ENCODE measurements around the gene BRD3OS.
A peak's percentile ranks its signal among the peaks of the same experiment; 100 is the strongest.

The BRD3OS gene

GRCh38 chr9:134024828-134025605 lies at the start of gene BRD3OS:
BRD3OS (plus strand) TSS chr9:134025481; CDS start chr9:134026748, 1,267 bp downstream.
- peak; percentile 60 to 100 (median 96) for DNase-seq

GRCh38 chr9:133975511-133975910 lies 49.8 kb upstream of the BRD3OS start:
- no peak for DNase-seq

GRCh38 chr9:133976191-133976861 lies 49.0 kb upstream of the BRD3OS start:
- no peak for DNase-seq

- DNase-seq, result no peak
These were observed 48.4 kb upstream of the BRD3OS start for GRCh38 chr9:133976887-133977286.

- DNase-seq, result no peak
These were observed 47.7 kb upstream of the BRD3OS start for GRCh38 chr9:133977421-133978201.

- no peak for DNase-seq
These were observed 46.9 kb upstream of the BRD3OS start for GRCh38 chr9:133978226-133978898.

- DNase-seq, result no peak
These were observed 46.4 kb upstream of the BRD3OS start for GRCh38 chr9:133978899-133979272.

GRCh38 chr9:133979273-133979920 lies 45.9 kb upstream of the BRD3OS start:
- DNase-seq, result no peak

GRCh38 chr9:133979921-133980863 lies 45.1 kb upstream of the BRD3OS start:
- no peak for DNase-seq

GRCh38 chr9:133980864-133981588 lies 44.3 kb upstream of the BRD3OS start:
- no peak for DNase-seq

- DNase-seq, result no peak
These were observed 43.7 kb upstream of the BRD3OS start for GRCh38 chr9:133981589-133981957.

GRCh38 chr9:133981958-133982681 lies 43.2 kb upstream of the BRD3OS start:
- DNase-seq, result no peak

- DNase-seq, result no peak
These were observed 42.1 kb upstream of the BRD3OS start for GRCh38 chr9:133982971-133983720.

GRCh38 chr9:133986061-133986460 lies 39.2 kb upstream of the BRD3OS start:
- DNase-seq, result no peak

GRCh38 chr9:133986774-133987445 lies 38.4 kb upstream of the BRD3OS start:
- DNase-seq, result no peak

GRCh38 chr9:133987446-133987788 lies 37.9 kb upstream of the BRD3OS start:
- DNase-seq, result no peak
